Endothelial cell of umbilical vein (primary cell): Measurements from ENCODE around the gene RNF168.

Experiments used
- CTCF ChIP-seq, 2 donors: IDR thresholded peaks; 1 replicate in 1 of 2; 2 replicates in 1 of 2; pipeline ENCODE4 v1.5.1; 2011; ENCODE audit warnings: low read length in 2 of 2, mild to moderate bottlenecking in 2 of 2, moderate library complexity in 2 of 2, control low read depth in 1 of 2, inconsistent platforms in 1 of 2, low read depth in 1 of 2; ENCODE audit not compliant: insufficient read depth in 1 of 2; ENCODE audit errors: extremely low read depth in 1 of 2
- EZH2 ChIP-seq: IDR thresholded peaks from 2 replicates; pipeline ENCODE4 v1.6.1; 2012; ENCODE audit warnings: borderline replicate concordance, low read depth, mild to moderate bottlenecking, moderate library complexity, low read length, inconsistent platforms; ENCODE audit not compliant: severe bottlenecking
- GATA2 ChIP-seq: IDR thresholded peaks from 2 replicates; pipeline ENCODE4 v1.7.0; 2011; ENCODE audit warnings: low read depth, mild to moderate bottlenecking, moderate library complexity, mixed read lengths, low read length; ENCODE audit not compliant: insufficient read length, insufficient read depth
- MYC ChIP-seq: IDR thresholded peaks from one replicate; pipeline ENCODE4 v1.6.1; 2011; ENCODE audit warnings: mild to moderate bottlenecking, low read depth, low read length
- POLR2A ChIP-seq: IDR thresholded peaks from 2 replicates; pipeline ENCODE4 v1.6.1; 2012; ENCODE audit warnings: low read depth, mild to moderate bottlenecking, control low read depth, low read length
- POLR2AphosphoS5 ChIP-seq: IDR thresholded peaks from 2 replicates; pipeline ENCODE4 v1.6.1; 2012; ENCODE audit warnings: low read depth, mild to moderate bottlenecking, control low read depth, low read length, moderate library complexity; ENCODE audit not compliant: insufficient read depth

GRCh38 chr3:196493292-196493691 lies 10.3 kb downstream of the RNF168 start:
- TF ChIP-seq EZH2, result no peak
- no peak for TF ChIP-seq CTCF (IDR thresholded peaks at IDR 0.05; ENCODE audit: extremely low read depth in 1 of 2, insufficient read depth in 1 of 2, low read depth in 1 of 2, low read length in 2 of 2)
- no peak for TF ChIP-seq MYC
- TF ChIP-seq POLR2A, result no peak
- TF ChIP-seq POLR2AphosphoS5, result no peak
- no peak for TF ChIP-seq GATA2
